SU-DHL-6 (cell line): ENCODE results near the gene CDK5RAP2.
"Not testable (repeated sequence)": the region's sequence is repeated elsewhere in the genome, so short reads cannot be mapped to it uniquely, and the experiment has no call there.

Experiments used
- H2AFZ ChIP-seq: fragments of 200-600 bp; sonication (generic); 2 replicates; pipeline ENCODE4 v1.6.1; 2014; ENCODE audit warnings: low read depth, mild to moderate bottlenecking, moderate library complexity, mixed read lengths, antibody characterized with exemption, low read length; ENCODE audit not compliant: severe bottlenecking
- H3F3A ChIP-seq: fragments of 200-600 bp; shearing (Covaris generic); 2 replicates; pipeline ENCODE4 v1.6.0; 2016; ENCODE audit warnings: antibody characterized with exemption, mild to moderate bottlenecking; ENCODE audit not compliant: insufficient read depth
- H3K27ac ChIP-seq: fragments of 200-600 bp; sonication (generic); 2 replicates; pipeline ENCODE4 v1.5.1; 2016; ENCODE audit warnings: low read depth, mild to moderate bottlenecking, low read length, moderate library complexity, mixed read lengths
- H3K27me3 ChIP-seq: fragments of 200-600 bp; sonication (generic), shearing (Covaris generic); 2 replicates; pipeline ENCODE4 v1.6.0; 2014; ENCODE audit warnings: mild to moderate bottlenecking, low read length
- H3K36me3 ChIP-seq: fragments of 200-600 bp; sonication (generic); 2 replicates; pipeline ENCODE4 v1.6.1; 2014; ENCODE audit warnings: mild to moderate bottlenecking, low read length, mixed read lengths
- H3K4me2 ChIP-seq: fragments of 300-600, 200-600 bp; shearing (Covaris generic), sonication (generic); 2 replicates; pipeline ENCODE4 v1.6.0; 2014; ENCODE audit warnings: low read length, low read depth, mild to moderate bottlenecking; ENCODE audit not compliant: poor library complexity, severe bottlenecking
- H3K4me3 ChIP-seq: fragments of 200-600 bp; sonication (generic); 2 replicates; pipeline ENCODE4 v1.5.1; 2014; ENCODE audit warnings: antibody characterized with exemption, low read length, mild to moderate bottlenecking, mixed read lengths; ENCODE audit not compliant: insufficient read depth, poor library complexity, severe bottlenecking
- H3K79me2 ChIP-seq: fragments of 200-600 bp; sonication (generic); 2 replicates; pipeline ENCODE4 v1.6.1; 2014; ENCODE audit warnings: mild to moderate bottlenecking, low read length, moderate library complexity; ENCODE audit not compliant: insufficient read depth
- H3K9ac ChIP-seq: fragments of 200-600 bp; sonication (generic); 2 replicates; pipeline ENCODE4 v1.7.0; 2014; ENCODE audit warnings: mild to moderate bottlenecking, low read length
- H3K9me2 ChIP-seq: fragments of 200-600 bp; sonication (generic); replicated peaks from 2 replicates; pipeline ENCODE4 v1.6.1; 2014; ENCODE audit warnings: low read length; ENCODE audit not compliant: insufficient read depth
- H3K9me3 ChIP-seq: fragments of 200-600 bp; sonication (generic); 2 replicates; pipeline ENCODE4 v1.6.1; 2014; ENCODE audit warnings: low read length, mixed read lengths; ENCODE audit not compliant: insufficient read depth
- H4K20me1 ChIP-seq: fragments of 200-600 bp; sonication (generic); 2 replicates; pipeline ENCODE4 v1.6.1; 2014; ENCODE audit warnings: low read depth, mild to moderate bottlenecking, antibody characterized with exemption, low read length, moderate library complexity, mixed read lengths
- EZH2phosphoT487 ChIP-seq: fragments of 200-600 bp; sonication (generic), shearing (Covaris generic); conservative IDR thresholded peaks from 2 replicates; pipeline ENCODE4 v1.6.1; 2018; ENCODE audit warnings: mild to moderate bottlenecking, antibody characterized with exemption, low read length, moderate library complexity, mixed read lengths
- TF ChIP-seq, protein P1 (sequence below): fragments of 200-600 bp; sonication (generic); IDR thresholded peaks from one replicate; pipeline ENCODE4 v1.5.1; 2017; ENCODE audit warnings: antibody characterized with exemption, mild to moderate bottlenecking, low read length, moderate library complexity; ENCODE audit not compliant: insufficient read depth, poor library complexity, severe bottlenecking

The CDK5RAP2 gene

DNA sequence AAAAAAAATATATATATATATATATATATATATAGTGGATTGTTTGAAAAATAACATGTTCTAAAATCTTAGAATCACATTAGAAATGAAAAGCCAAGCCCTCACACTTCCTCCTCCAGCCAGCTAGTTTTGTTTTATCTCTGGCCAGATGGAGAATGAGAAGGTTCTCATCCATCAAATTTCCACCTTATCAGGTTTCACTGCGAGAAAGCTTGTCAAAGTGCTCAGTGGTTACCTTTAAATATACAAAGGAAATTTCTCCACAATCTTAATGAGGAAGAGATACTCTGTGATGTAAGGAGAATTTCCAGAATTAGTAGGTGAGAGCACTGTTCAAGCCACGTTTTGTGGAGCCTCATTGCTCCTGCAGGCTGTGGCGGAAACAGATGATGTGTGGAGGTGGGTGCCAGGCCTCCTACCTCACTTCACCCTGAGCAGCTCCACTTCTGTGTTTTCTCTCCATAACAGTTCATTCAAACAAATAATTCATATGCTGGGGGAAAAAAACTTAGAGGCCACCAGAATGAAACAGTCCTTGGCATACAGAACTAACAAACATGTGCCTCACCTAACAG is 71.9 kb downstream of the CDK5RAP2 start:
- no peak overlapping the region for H3K4me3 ChIP-seq
- no peak overlapping the region for H3K9ac ChIP-seq
- H3K9me3 ChIP-seq, result no peaks in the 10 kb centered on the region
- H3K27me3 ChIP-seq, result no peaks in the 10 kb centered on the region
- H3K36me3 ChIP-seq, result peaks cover 17% of the 10 kb centered on the region
- no peaks in the 10 kb centered on the region for H4K20me1 ChIP-seq
- no peaks in the 10 kb centered on the region for H3F3A ChIP-seq
- H3K9me2 ChIP-seq, result no peaks in the 10 kb centered on the region
- no peak overlapping the region for H2AFZ ChIP-seq
- no peak overlapping the region for H3K4me2 ChIP-seq
- H3K27ac ChIP-seq, result no peak overlapping the region
- TF ChIP-seq EZH2phosphoT487, result no peak
- TF ChIP-seq, protein P1, sequence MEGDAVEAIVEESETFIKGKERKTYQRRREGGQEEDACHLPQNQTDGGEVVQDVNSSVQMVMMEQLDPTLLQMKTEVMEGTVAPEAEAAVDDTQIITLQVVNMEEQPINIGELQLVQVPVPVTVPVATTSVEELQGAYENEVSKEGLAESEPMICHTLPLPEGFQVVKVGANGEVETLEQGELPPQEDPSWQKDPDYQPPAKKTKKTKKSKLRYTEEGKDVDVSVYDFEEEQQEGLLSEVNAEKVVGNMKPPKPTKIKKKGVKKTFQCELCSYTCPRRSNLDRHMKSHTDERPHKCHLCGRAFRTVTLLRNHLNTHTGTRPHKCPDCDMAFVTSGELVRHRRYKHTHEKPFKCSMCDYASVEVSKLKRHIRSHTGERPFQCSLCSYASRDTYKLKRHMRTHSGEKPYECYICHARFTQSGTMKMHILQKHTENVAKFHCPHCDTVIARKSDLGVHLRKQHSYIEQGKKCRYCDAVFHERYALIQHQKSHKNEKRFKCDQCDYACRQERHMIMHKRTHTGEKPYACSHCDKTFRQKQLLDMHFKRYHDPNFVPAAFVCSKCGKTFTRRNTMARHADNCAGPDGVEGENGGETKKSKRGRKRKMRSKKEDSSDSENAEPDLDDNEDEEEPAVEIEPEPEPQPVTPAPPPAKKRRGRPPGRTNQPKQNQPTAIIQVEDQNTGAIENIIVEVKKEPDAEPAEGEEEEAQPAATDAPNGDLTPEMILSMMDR, result no peak
- no peaks in the 10 kb centered on the region for H3K79me2 ChIP-seq

GRCh38 chr9:120505186-120505585 is 74.8 kb downstream of the CDK5RAP2 start:
- no peaks in the 10 kb centered on the region for H3K9me2 ChIP-seq
- H3K27me3 ChIP-seq, result no peaks in the 10 kb centered on the region
- no peak overlapping the region for H3K4me2 ChIP-seq
- H3K36me3 ChIP-seq, result peaks cover 14% of the 10 kb centered on the region
- H3K79me2 ChIP-seq, result no peaks in the 10 kb centered on the region
- no peaks in the 10 kb centered on the region for H3K9me3 ChIP-seq
- H4K20me1 ChIP-seq, result no peaks in the 10 kb centered on the region
- no peak for TF ChIP-seq EZH2phosphoT487
- TF ChIP-seq, protein P1, result no peak
- no peak overlapping the region for H3K9ac ChIP-seq
- no peak overlapping the region for H2AFZ ChIP-seq
- no peak overlapping the region for H3K27ac ChIP-seq
- no peak overlapping the region for H3K4me3 ChIP-seq
- H3F3A ChIP-seq, result no peaks in the 10 kb centered on the region

DNA sequence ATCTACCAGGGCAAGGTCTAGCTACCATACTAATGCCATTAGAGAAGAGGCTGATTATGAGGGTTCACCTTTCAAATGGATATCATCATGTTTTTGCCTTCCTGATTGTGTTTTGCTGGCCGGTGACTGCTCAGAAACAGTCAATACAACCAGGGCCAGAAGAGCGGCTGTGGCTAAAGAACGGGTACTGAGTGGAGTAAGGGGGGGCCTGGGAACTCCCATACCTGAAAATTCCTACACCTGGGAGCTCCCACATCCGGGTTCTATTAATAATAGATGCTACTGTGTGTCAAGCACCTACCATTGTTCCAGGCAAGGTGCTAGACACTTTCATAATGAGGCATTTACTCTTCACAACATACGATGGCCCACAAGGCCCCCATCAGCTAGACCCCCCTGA is 79.2 kb downstream of the CDK5RAP2 start:
- TF ChIP-seq, protein P1, result no peak
- no peak for TF ChIP-seq EZH2phosphoT487
- Histone ChIP-seq H3K27ac (no peak overlapping the region), H3K4me3 (no peak overlapping the region), H2AFZ (no peak overlapping the region), H3F3A (no peaks in the 10 kb centered on the region), H3K4me2 (no peak overlapping the region), H3K79me2 (no peaks in the 10 kb centered on the region), H3K9ac (no peak overlapping the region), H3K9me2 (no peaks in the 10 kb centered on the region), H3K9me3 (no peaks in the 10 kb centered on the region), H4K20me1 (no peaks in the 10 kb centered on the region), H3K27me3 (no peaks in the 10 kb centered on the region), H3K36me3 (peaks cover 9% of the 10 kb centered on the region; the same call in 1 of the 2 replicates)

GRCh38 chr9:120497865-120498264 is 82.1 kb downstream of the CDK5RAP2 start:
- H4K20me1 ChIP-seq, H3K9ac ChIP-seq, H3K4me3 ChIP-seq, H3K9me2 ChIP-seq, H3K27ac ChIP-seq, H2AFZ ChIP-seq, H3K79me2 ChIP-seq, H3K27me3 ChIP-seq, H3K4me2 ChIP-seq, H3K9me3 ChIP-seq, H3K36me3 ChIP-seq, H3F3A ChIP-seq: not testable (repeated sequence)

- H4K20me1 ChIP-seq, result not testable (repeated sequence)
Observed at GRCh38 chr9:120496438-120496837, 83.5 kb downstream of the CDK5RAP2 start.

More at GRCh38 chr9:120496438-120496837, 83.5 kb downstream of the CDK5RAP2 start:
- not testable (repeated sequence) for H3K4me3 ChIP-seq, H3F3A ChIP-seq, H3K27ac ChIP-seq, H3K27me3 ChIP-seq, H3K9me2 ChIP-seq, H3K9ac ChIP-seq, H3K79me2 ChIP-seq, H2AFZ ChIP-seq, H3K4me2 ChIP-seq, H3K9me3 ChIP-seq
- H3K36me3 ChIP-seq, result peaks cover 15% of the 10 kb centered on the region; the same call in 1 of the 2 replicates
